Measurements from ENCODE around the gene NWD2.
"Not testable (repeated sequence)": the region's sequence is repeated elsewhere in the genome, so short reads cannot be mapped to it uniquely, and the experiment has no call there.

The NWD2 gene

DNA sequence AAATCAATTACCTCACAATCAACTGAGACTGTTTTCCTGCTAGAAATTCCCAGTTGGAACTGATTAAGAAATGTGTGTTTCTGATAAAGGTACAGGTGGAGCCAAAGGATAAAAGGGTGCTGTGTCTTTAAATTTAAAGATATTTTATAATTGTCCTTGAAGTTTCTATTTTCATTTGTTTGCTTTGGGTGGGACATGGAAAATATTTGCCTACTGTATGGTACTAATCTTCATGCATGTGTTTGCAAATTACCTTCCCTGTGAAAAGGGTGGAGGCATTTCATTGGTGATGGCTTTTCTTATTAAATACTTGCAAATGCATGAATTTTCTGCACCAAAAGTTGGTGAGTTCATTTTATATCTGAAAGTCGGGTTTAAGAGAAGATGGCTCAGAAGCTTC lies 225.7 kb downstream of the NWD2 start:
- no peak for DNase-seq

DNA sequence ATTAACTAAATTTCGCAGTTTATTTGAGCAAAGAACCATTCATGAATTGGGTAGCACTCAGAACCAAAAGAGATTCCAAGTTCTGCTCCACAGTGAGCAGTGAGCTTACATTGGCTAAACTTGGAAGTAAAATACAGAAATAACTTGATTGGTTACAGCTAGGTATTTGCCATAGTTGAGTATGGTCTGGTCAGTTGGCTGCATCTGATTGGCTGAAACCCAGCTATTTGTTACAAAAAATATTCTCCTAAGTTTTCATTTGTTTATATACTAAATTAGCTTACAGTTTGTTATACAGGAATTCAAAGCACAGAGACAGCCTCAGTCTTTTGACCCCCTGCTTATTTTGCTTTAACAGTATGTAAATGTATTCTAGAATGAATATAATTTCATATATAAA lies 226.6 kb downstream of the NWD2 start:
- DNase-seq: no peak

DNA sequence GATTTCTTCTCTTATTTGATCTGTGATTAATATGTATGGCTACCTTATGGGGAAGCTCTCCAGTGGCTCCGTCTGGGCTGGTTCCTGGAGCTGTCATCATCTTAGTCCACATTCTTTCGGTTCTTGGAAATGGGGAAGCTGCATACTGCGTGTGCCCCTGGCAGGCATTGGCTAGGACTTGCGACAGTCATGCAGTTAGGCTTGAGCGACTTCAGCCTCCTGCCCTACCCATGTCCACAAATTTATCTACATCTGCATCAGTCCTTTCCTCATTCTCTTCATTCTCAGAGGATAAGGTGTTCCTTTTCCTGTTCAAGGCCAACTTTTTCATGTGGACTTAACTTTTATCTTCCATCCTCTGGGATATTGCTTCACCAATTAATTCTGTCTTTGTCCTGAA lies 227.4 kb downstream of the NWD2 start:
- DNase-seq: no peak

DNA sequence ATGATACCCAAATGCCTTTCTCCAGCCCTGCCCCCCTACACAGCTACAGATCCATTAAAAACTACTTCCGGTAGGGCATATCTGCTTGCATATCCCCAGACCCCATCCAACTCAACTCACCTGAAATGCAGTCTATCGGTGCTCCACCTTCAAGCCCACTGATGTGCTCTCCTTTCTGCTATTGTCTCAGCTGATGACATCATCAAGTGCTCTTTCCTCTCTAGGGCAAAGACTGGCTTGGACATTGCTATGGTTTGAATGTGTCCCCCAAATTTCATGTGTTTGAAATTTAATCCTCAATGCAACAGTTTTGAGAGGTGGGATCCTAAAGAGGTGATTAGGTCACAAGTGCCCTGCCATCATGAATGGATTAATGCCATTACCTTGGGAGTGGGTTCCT lies 229.3 kb downstream of the NWD2 start:
- no peak for DNase-seq

DNA sequence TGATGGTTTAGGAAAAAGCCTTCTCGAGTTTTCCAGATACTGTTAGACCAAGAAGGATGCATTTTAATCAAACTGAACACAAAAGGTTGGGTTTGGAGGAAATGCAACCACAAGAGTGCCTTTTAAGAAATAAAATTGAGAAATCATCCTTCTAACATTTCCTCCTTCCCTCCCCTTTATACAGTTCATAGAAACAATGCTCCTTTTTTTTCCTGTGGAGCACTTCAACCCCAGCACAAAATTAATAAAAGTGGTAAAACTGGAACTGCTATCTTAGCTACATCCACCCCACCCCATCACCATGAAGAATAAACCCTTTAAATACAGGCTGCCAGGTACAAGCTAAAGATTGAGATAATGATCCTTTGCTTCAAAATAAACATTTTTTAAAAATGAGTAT lies 230.5 kb downstream of the NWD2 start:
- no peak for DNase-seq

DNA sequence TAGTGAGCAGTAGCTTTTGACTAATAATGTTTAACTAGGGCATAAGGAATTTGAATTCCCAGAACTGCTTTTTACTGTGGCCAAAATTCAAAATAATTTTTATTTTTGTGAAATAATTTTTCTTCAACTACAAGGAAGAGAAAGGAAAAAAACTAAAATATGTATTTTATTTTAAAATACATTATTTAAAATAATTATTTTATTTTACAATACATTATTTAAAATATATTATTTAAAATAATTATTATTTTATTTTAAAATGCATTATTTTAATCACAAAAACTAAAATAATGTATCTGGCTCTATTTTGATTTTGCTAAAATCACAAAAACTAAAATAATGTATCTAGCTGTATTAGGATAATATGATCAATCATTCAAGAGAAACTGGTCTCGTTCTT lies 231.2 kb downstream of the NWD2 start:
- DNase-seq: no peak

DNA sequence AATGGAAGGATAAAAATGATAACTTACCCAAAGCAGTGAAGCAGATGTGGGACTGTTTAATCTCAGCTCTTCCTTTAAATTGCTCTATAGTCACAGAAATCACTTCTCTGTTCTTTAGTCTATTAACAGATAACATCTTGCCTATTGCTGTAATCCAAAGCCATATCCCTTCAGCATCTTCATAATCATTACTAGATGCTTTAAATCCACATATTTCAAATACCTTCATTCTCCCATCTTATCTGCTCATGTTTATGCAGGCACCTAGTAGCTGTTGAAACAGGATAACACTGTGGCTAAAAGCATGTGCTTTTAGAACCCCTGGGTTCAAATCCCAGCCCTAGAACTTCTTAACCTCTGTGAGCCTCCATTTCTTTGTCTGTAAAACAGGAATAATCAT lies 231.7 kb downstream of the NWD2 start:
- no peak for DNase-seq

DNA sequence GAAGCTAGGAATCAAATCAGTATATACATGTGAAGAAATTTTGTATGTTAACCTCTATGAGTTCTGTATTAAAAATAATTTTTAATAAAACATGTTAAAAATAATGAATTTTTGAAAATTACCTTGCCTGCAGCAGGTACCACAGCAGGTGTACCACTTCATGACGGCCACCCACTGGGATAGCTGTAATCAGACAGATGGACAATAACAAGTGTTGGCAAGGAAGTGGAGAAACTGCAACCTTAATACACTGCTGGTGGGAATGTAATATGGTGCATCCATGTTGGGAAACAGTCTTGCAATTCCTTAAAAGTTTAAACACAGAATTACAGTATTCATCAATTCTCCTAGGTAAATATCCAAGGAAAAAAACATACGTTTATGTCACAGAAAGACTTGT lies 232.1 kb downstream of the NWD2 start:
- no peak for DNase-seq

DNA sequence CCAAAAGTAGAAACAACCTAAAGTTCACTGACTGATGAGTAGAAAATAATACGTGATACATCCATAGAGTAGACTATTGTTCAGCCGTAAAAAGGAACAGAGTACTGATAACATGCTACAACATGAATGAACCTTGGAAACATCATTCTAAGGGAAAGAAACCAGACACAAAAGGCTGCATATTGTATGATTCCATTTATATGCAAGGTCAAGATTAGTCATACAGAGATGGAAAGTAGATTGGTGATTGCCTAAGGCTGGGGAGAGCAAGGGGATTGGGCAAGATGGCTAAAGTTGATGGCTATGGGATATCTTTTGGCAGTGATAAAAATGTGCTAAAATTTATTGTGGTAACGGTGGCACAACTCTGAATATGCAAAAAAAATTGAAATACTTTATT lies 232.6 kb downstream of the NWD2 start:
- DNase-seq: no peak

DNA sequence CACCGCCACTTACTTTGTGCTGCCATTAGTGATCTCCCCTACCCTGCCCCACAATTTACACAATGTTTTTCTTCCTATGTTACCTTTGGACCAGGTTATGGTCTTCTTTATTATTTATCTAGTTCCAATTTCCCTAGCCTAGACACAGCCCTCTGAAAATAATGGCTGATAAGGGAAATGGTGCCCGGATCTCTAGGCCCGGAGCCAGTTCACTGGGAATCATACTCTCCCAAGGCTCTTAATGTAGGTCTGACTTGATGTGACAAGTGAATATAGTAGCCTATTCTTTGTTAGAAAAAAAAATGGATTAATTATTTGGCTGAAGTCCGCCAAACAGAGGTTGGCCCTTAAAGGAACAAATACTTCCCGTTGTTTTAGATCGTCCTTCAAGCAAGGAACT lies 233.6 kb downstream of the NWD2 start:
- DNase-seq: no peak

DNA sequence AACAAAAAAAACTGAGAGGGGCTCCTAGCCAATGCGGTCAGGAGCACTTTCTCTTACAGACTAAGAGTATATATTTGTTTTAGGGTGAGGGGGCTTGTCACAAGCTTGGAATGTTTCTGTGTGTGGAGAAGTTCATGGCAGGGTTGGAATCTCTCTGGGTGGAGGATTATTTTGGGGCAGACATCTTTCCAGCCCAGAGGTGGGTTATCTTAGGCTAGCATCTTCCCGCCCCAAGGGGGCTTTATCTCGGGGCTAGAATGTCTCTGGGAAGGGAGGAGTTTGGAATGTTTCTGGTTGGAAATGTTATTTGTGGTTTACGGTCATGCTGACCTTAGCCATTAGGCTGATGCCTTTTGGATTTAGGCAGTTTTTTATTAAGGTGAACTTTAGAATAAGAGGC lies 236.0 kb downstream of the NWD2 start:
- DNase-seq: no peak

DNA sequence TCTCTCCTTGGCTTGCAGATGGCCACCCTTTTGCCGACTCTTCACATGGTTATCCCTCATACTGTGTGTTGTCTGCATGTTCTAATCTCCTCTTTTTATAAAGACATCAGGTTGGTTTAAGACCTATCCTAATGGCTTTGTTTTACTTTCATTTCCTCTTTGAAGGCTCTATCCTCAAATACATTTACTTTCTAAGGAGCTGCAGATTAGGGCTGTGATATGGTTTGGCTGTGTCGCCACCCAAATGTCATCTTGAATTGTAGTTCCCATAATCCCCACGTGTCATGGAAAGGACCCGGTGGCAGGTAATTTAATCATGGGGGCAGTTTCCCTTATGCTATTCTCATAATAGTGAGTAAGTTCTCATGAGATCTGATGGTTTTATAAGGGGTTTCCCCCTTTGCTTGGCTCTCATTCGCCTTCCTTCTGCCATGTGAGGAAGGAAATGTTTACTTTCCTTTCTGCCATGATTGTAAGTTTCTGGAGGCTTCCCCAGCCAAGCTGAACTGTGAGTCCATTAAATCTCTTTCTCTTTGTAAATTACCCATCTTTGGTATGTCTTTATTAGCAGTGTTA lies 237.1 kb downstream of the NWD2 start:
- no peak for DNase-seq

DNA sequence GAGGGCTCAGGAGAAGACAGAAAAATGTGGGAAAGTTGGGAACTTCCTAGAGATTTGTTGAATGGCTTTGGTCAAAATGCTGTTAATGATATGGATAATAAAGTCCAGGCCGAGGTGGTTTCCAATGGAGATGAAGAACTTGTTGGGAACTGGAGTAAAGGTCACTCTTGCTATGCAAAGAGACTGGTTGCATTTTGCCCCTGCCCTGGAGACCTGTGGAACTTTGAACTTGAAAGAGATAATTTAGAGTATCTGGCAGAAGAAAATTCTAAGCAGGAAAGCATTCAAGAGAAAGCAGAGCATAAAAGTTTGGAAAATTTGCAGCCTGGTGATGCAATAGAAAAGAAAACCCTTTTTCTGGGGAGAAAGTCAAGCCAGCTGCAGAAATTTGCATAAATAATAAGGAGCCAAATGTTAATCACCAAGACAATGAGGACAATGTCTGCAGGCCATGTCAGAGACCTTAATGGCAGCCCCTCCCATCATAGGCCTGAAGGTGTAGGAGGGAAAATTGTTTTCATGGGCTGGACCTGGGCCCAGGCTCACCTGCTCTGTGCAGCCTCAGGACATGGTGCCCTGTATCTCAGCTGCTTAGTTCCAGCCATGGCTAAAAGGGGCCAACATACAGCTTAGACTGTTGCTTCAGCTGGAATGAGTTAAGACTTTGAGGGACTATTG lies 237.8 kb downstream of the NWD2 start:
- no peak for DNase-seq

DNA sequence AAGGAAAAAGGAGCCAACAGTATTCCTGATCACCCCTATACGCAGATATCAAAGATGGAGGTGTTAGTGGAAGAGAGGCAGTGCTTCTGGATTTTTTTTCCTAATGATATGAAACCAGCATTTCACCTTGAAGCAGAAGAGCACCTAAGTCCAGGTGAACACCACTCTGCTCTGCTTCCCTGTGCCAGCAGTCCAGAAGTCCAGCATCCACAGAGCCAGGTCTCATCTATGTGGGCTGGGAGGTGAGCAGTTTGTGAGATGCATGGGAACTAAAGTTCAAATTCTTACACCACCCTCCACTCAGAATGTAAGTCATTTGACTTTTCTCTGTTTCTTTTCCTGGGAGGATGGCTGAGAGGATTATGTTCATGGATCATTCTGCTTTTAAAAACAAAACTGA lies 239.1 kb downstream of the NWD2 start:
- no peak for DNase-seq

DNA sequence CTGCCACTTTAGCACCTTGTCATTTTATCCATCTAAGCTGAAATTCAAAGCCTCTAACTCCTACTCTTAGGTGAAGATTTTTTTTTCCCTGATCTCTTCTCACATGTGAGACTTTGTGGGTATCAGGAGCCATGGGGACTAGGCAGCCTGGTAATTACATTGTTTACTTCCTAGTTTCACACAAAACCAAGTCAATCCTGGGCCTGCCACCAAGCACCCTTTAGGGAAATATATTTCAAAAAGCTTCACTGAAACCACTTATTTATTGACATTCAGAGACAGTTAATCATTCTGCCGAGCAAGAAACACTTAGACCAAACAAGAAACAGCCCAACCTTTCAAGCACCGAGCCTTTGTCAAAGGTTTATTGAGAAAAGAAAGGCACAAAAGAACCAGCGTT lies 241.6 kb downstream of the NWD2 start:
- DNase-seq: no peak

DNA sequence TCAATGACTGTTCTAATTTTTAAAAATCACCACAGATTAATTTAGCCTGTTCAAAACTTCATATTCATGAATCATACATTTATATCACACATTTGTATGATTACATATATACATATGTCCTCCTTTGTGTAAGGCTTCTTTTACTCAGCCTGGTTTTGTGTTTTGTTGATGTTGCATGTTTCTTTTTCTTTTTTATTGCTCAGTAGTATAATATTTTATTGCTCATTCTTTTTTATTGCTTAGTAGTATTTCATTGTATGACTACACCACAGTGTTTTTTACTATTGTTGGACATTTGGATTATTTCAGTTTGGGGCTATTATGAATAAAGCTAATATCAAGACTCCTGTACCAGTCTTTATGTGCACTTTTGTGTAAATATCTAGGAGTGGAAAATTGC lies 243.1 kb downstream of the NWD2 start:
- no peak for DNase-seq

DNA sequence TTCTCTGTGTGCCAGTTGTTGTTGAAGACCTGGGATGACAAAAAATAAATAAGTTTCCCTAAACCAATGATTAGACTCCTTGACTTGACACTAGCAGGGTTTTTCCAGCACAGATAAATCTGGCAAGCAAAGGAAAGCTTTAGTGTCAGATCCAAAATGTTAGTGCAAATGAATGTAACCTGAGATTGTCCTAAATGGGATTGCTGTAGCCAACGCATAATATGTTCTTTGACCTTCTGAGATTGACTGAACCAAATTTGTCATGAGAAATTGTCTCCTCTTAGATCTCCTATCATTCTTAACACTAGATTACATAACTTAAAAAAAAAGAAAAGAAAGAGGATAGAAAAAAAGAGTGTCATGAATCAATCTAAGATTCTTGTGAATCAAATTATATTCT lies 245.2 kb downstream of the NWD2 start:
- no peak for DNase-seq

DNA sequence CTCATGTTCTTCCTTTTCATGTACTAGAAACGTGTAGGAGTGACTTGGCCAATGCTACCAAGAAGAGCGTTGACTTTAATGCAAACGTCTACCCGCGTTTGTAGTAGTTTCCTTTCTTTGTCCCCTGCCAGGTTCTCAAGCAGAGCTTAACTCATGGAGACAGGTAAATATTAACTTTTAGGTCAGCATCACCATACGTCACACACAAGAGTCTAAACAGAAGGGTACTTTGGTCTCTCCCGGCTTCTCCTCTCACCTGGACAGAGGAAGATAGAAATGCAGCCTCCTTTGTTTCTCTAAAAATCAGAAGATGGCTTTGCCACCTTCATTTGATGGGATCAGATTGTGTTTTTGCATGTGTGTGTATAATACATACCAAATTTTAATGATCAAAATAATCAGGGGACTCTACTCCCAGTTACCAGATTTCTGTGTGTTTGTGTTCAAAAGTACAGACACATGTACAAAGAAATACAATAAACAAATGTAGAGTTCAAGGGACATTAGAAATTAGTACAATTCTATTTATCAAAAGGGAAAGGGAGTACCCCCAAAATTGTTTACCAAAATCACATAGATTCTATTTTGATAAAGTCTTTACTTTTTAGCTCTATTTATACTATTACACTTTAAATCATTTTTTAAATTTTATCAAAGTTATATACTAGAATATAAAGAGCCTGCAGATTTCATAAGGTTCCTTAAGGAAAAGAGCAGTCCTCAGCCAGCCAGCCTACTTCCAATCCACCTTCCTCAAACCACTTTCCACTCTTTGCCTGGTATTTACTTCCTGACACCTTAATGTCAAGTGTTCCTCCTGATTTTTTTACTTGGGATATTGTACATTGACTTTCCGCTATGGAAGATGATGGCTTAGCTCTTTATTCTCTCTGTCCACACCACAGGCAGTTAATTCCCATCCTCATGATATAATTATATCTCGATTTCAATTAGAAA lies 246.1 kb downstream of the NWD2 start:
- no peak for DNase-seq

DNA sequence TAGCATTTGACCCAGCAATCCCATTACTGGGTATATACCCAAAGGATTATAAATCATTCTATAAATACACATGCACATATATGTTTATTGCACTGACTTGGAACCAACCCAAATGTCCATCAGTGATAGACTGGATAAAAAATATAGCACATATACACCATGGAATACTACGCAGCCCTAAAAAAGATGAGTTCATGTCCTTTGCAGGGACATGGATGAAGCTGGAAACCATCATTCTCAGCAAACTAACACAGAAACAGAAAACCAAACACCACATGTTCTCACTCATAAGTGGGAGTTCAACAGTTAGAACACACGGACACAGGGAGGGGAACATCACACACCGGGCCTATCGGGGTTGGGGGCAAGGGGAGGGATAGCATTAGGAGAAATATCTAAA lies 250.8 kb downstream of the NWD2 start:
- not testable (repeated sequence) for DNase-seq
